PC-3 (cell line): ENCODE data around the gene MYBPC3.

Experiments used
- CTCF ChIP-seq: fragments of 300-600 bp; sonication (generic); conservative IDR thresholded peaks from 2 replicates; pipeline ENCODE4 v1.5.1; 2017; ENCODE audit warnings: antibody characterized with exemption, low read depth, mild to moderate bottlenecking, low read length
- EZH2 ChIP-seq: fragments of 300-600 bp; sonication (generic); IDR thresholded peaks from one replicate; pipeline ENCODE4 v1.6.1; 2017; ENCODE audit warnings: antibody characterized with exemption, mild to moderate bottlenecking, low read length; ENCODE audit not compliant: unreplicated experiment
- EZH2phosphoT487 ChIP-seq: fragments of 300-600 bp; sonication (generic); IDR thresholded peaks from 2 replicates; pipeline ENCODE4 v1.6.1; 2018; ENCODE audit warnings: mild to moderate bottlenecking, antibody characterized with exemption, low read length, borderline replicate concordance

DNA sequence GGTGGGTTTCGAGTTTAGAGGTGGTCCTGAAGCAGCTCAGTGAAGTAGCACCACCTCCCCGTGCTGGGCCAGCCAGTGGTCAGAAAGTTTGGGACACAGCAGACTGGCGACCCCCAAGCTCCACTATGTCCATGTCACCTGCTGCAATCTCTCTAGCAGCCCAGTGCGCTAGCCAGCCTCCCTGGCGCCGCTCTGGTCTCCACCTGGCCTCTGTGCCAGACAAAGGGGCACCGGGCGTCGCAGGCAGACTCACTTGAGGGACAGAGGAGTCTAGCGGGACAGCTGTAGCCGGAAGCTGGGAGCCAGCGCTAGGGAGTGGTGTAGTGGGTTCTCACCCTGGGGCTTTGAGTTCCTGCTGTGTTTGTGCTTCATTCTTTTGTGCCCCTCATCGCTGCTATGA lies 25.5 kb downstream of the MYBPC3 start:
- TF ChIP-seq EZH2 = no peak
- TF ChIP-seq CTCF = no peak
- TF ChIP-seq EZH2phosphoT487 = no peak
